NCI-H2107 treated with DMSO at 0.1 percent for 48 hours (cell line): ENCODE results near the gene LRRC75A.
"Not testable (repeated sequence)": the region's sequence is repeated elsewhere in the genome, so short reads cannot be mapped to it uniquely, and the experiment has no call there.

Experiments used
- DNase-seq: peaks from one replicate; lab custom pipeline; 2025; ENCODE audit not compliant: unreplicated experiment; lab: John Stamatoyannopoulos, UW

LRRC75A gene

GRCh38 chr17:16455997-16456741 lies 35.8 kb downstream of the LRRC75A start:
- no peak for DNase-seq

GRCh38 chr17:16453493-16453851 lies 38.5 kb downstream of the LRRC75A start:
- no peak for DNase-seq

- not testable (repeated sequence) for DNase-seq
These were observed 39.7 kb downstream of the LRRC75A start for GRCh38 chr17:16452268-16452667.

- DNase-seq = no peak
These were observed 42.0 kb downstream of the LRRC75A start for GRCh38 chr17:16450028-16450427.

- no peak for DNase-seq
These were observed 42.8 kb downstream of the LRRC75A start for GRCh38 chr17:16449121-16449570.

- DNase-seq = no peak
These were observed 43.5 kb downstream of the LRRC75A start for GRCh38 chr17:16448490-16448889.

GRCh38 chr17:16447676-16448075 lies 44.3 kb downstream of the LRRC75A start:
- no peak for DNase-seq

GRCh38 chr17:16446338-16446983 lies 45.5 kb downstream of the LRRC75A start:
- no peak for DNase-seq

- DNase-seq = no peak
These were observed 47.6 kb downstream of the LRRC75A start for GRCh38 chr17:16444258-16444886.

- DNase-seq = no peak
These were observed 48.3 kb downstream of the LRRC75A start for GRCh38 chr17:16443511-16444257.

- DNase-seq = no peak
These were observed 49.1 kb downstream of the LRRC75A start for GRCh38 chr17:16442594-16443510.

GRCh38 chr17:16442141-16442540 lies 49.9 kb downstream of the LRRC75A start:
- no peak for DNase-seq

- no peak for DNase-seq
These were observed 50.9 kb downstream of the LRRC75A start for GRCh38 chr17:16440901-16441629.

GRCh38 chr17:16440354-16440753 lies 51.6 kb downstream of the LRRC75A start:
- DNase-seq = not testable (repeated sequence)

GRCh38 chr17:16439811-16440351 lies 52.1 kb downstream of the LRRC75A start:
- DNase-seq = no peak

- no peak for DNase-seq
These were observed 52.6 kb downstream of the LRRC75A start for GRCh38 chr17:16439303-16439791.

GRCh38 chr17:16438557-16439302 lies 53.3 kb downstream of the LRRC75A start:
- DNase-seq = peak; percentile 99

- DNase-seq = no peak
These were observed 53.8 kb downstream of the LRRC75A start for GRCh38 chr17:16438173-16438556.

- no peak for DNase-seq
These were observed 54.9 kb downstream of the LRRC75A start for GRCh38 chr17:16437083-16437482.
